GM23338 (cell line): ENCODE results near the gene DTX4. TPM values are rescaled to one million over a fixed set of nuclear protein-coding genes. Genes with fewer than 3 reads are reported as not detected.
A peak's percentile ranks its signal among the peaks of the same experiment; 100 is the strongest.

ENCODE experiments used
- ATAC-seq: fragments of 200-7000 bp; cut with Tn5 transposase; 3 replicates; pipeline ENCODE4 v1.9.1; 2020
- DNase-seq: peaks from one replicate; pipeline ENCODE4 v3.0.0-alpha.2; 2015; ENCODE audit warnings: low spot score
- H2AFZ ChIP-seq: fragments of 200-600 bp; sonication (generic); 2 replicates; pipeline ENCODE4 v1.8.0; 2016; ENCODE audit warnings: antibody characterized with exemption, mild to moderate bottlenecking, moderate library complexity
- H3F3A ChIP-seq: fragments of 200-600 bp; sonication (generic); replicated peaks from 2 replicates; pipeline ENCODE4 v1.8.0; 2017; ENCODE audit warnings: antibody characterized with exemption, mixed run types, low read depth
- H3K27ac ChIP-seq: fragments of 200-600 bp; sonication (generic); 2 replicates; pipeline ENCODE4 v1.6.1; 2016; ENCODE audit warnings: low read depth
- H3K27me3 ChIP-seq: fragments of 200-600 bp; sonication (generic); 2 replicates; pipeline ENCODE4 v1.8.0; 2016; ENCODE audit warnings: mild to moderate bottlenecking, mixed run types, moderate library complexity; ENCODE audit not compliant: insufficient read depth
- H3K36me3 ChIP-seq: fragments of 200-600 bp; sonication (generic); 2 replicates; pipeline ENCODE4 v1.8.0; 2016; ENCODE audit warnings: mild to moderate bottlenecking; ENCODE audit not compliant: insufficient read depth
- H3K4me1 ChIP-seq: fragments of 200-600 bp; sonication (generic); 2 replicates; pipeline ENCODE4 v1.8.0; 2016; ENCODE audit warnings: mild to moderate bottlenecking, moderate library complexity; ENCODE audit not compliant: insufficient read depth
- H3K4me2 ChIP-seq: fragments of 200-600 bp; sonication (generic); 2 replicates; pipeline ENCODE4 v1.7.1; 2017; ENCODE audit warnings: mixed run types
- H3K4me3 ChIP-seq: fragments of 200-600 bp; sonication (generic); 2 replicates; pipeline ENCODE4 v1.6.1; 2016; ENCODE audit warnings: mixed run types
- H3K79me2 ChIP-seq: fragments of 200-600 bp; sonication (generic); replicated peaks from 2 replicates; pipeline ENCODE4 v1.8.0; 2017; ENCODE audit warnings: mild to moderate bottlenecking; ENCODE audit not compliant: insufficient read depth
- H3K9me2 ChIP-seq: fragments of 200-600 bp; sonication (generic); 2 replicates; pipeline ENCODE4 v1.8.0; 2017; ENCODE audit not compliant: insufficient read depth
- H4K20me1 ChIP-seq: fragments of 200-600 bp; sonication (generic); replicated peaks from 2 replicates; pipeline ENCODE4 v1.8.0; 2017; ENCODE audit warnings: mild to moderate bottlenecking; ENCODE audit not compliant: insufficient read depth
- H3K27ac Mint-ChIP-seq: 2 replicates; pipeline ENCODE4 v1.8.0; 2020; ENCODE audit warnings: inconsistent platforms, mild to moderate bottlenecking, moderate library complexity, mixed read lengths
- H3K27me3 Mint-ChIP-seq: 3 replicates; pipeline ENCODE4 v1.8.0; 2022; ENCODE audit warnings: low read depth, mild to moderate bottlenecking, moderate library complexity, mixed read lengths, inconsistent platforms; ENCODE audit not compliant: insufficient read depth, poor library complexity
- H3K36me3 Mint-ChIP-seq: 3 replicates; pipeline ENCODE4 v1.8.0; 2021; ENCODE audit warnings: low read depth, mild to moderate bottlenecking, inconsistent platforms, moderate library complexity, mixed read lengths
- H3K4me1 Mint-ChIP-seq: 3 replicates; pipeline ENCODE4 v1.8.0; 2020; ENCODE audit warnings: mild to moderate bottlenecking, inconsistent platforms, mixed read lengths
- H3K4me3 Mint-ChIP-seq: 3 replicates; pipeline ENCODE4 v1.8.0; 2021; ENCODE audit warnings: moderate library complexity, mild to moderate bottlenecking, inconsistent platforms, mixed read lengths
- H3K9me3 Mint-ChIP-seq: 3 replicates; pipeline ENCODE4 v1.8.0; 2020; ENCODE audit warnings: moderate library complexity, mild to moderate bottlenecking, inconsistent platforms, mixed read lengths
- ETS1 ChIP-seq: IDR thresholded peaks from 2 replicates; pipeline ENCODE4 v1.6.1; 2016; ENCODE audit warnings: antibody characterized with exemption
- EZH2 ChIP-seq: fragments of 200-600 bp; sonication (generic); IDR thresholded peaks from one replicate; pipeline ENCODE4 v1.8.0; 2017; ENCODE audit warnings: antibody characterized with exemption, mild to moderate bottlenecking, low read depth; ENCODE audit not compliant: unreplicated experiment
- EZH2phosphoT487 ChIP-seq: fragments of 200-600 bp; sonication (generic); IDR thresholded peaks from one replicate; pipeline ENCODE4 v1.8.1; 2018; ENCODE audit warnings: antibody characterized with exemption; ENCODE audit not compliant: unreplicated experiment
- JUNB ChIP-seq: IDR thresholded peaks from one replicate; pipeline ENCODE4 v1.6.1; 2016; ENCODE audit warnings: antibody characterized with exemption; ENCODE audit not compliant: unreplicated experiment
- POLR2AphosphoS5 ChIP-seq: IDR thresholded peaks from 2 replicates; pipeline ENCODE4 v1.6.1; 2016; ENCODE audit warnings: antibody characterized with exemption, low read depth
- REST ChIP-seq: IDR thresholded peaks from one replicate; pipeline ENCODE4 v1.6.1; 2018; ENCODE audit warnings: antibody characterized with exemption; ENCODE audit not compliant: unreplicated experiment
- STAT1 ChIP-seq: IDR thresholded peaks from one replicate; pipeline ENCODE4 v1.6.1; 2016; ENCODE audit warnings: antibody characterized with exemption; ENCODE audit not compliant: unreplicated experiment
- ZNF331 ChIP-seq: fragments of 250-450 bp; sonication (Bioruptor Pico); IDR thresholded peaks from 2 replicates; pipeline ENCODE4 v1.5.0; 2020; ENCODE audit warnings: low read depth, mild to moderate bottlenecking, moderate library complexity
- polyA plus RNA-seq: library from polyadenylated mRNA; unstranded; fragments of >200 nt; fragmentation: Nextera tagmentation; extraction: Ambion mirVana; gene quantifications from 2 replicates; pipeline ENCODE4 v1.2.1, GENCODE V29; 2016
- total RNA-seq: library from RNA; depleted of rRNA; stranded (reverse); fragments of >200 nt; shearing (Covaris generic); gene quantifications from 2 replicates; pipeline ENCODE4 v1.2.3, GENCODE V29; 2014

Gene DTX4
- total and polyA plus RNA-seq, 2 experiments from 2014 or later = 4.2 to 14.7 TPM

- Histone ChIP-seq H3K4me2 (no peak overlapping the region), H3K27me3 (no peaks in the 10 kb centered on the region), H3K9me2 (0 out of 2 replicates have a peak, but pooled peaks cover 5% of the 10 kb centered on the region), H3K79me2 (peaks cover 11% of the 10 kb centered on the region), H3K36me3 (peaks cover 4% of the 10 kb centered on the region), H3F3A (no peaks in the 10 kb centered on the region), H2AFZ (no peak overlapping the region), H4K20me1 (no peaks in the 10 kb centered on the region; the same call in none of the 2 replicates), H3K4me1 (no peaks in the 10 kb centered on the region), H3K27ac (no peak overlapping the region), H3K4me3 (no peak overlapping the region)
- DNase-seq = no peak
- Mint-ChIP-seq H3K9me3 (no peaks in the 10 kb centered on the region), H3K4me3 (no peak overlapping the region), H3K4me1 (peaks cover 14% of the 10 kb centered on the region), H3K27ac (no peak overlapping the region), H3K36me3 (peaks cover 56% of the 10 kb centered on the region), H3K27me3 (peaks cover 2% of the 10 kb centered on the region)
- ATAC-seq = no peak
- TF ChIP-seq REST = no peak
- TF ChIP-seq ETS1 = no peak
- no peak for TF ChIP-seq EZH2phosphoT487
Measured at GRCh38 chr11:59187587-59187986, 15.7 kb downstream of the DTX4 start.

- no peak overlapping the region for H3K4me2 ChIP-seq
- Mint-ChIP-seq H3K9me3 (no peaks in the 10 kb centered on the region), H3K36me3 (peaks cover 60% of the 10 kb centered on the region), H3K4me1 (peaks cover 14% of the 10 kb centered on the region), H3K27ac (0 out of 2 replicates have a peak overlapping the region, but pooled peaks have one; percentile 63), H3K4me3 (no peak overlapping the region), H3K27me3 (peaks cover 2% of the 10 kb centered on the region)
- H3K4me1 ChIP-seq = no peaks in the 10 kb centered on the region
- H2AFZ ChIP-seq = no peak overlapping the region
- peaks cover 7% of the 10 kb centered on the region for H3K79me2 ChIP-seq
- no peak overlapping the region for H3K27ac ChIP-seq
- no peaks in the 10 kb centered on the region; the same call in none of the 2 replicates for H4K20me1 ChIP-seq
- H3K9me2 ChIP-seq = 0 out of 2 replicates have a peak, but pooled peaks cover 5% of the 10 kb centered on the region
- H3K4me3 ChIP-seq = no peak overlapping the region
- no peak for ATAC-seq
- DNase-seq = no peak
- no peaks in the 10 kb centered on the region for H3F3A ChIP-seq
- peaks cover 4% of the 10 kb centered on the region for H3K36me3 ChIP-seq
- no peak for TF ChIP-seq ETS1
- no peak for TF ChIP-seq ZNF331
- TF ChIP-seq EZH2phosphoT487 = no peak
- TF ChIP-seq JUNB = no peak
- TF ChIP-seq POLR2AphosphoS5 = no peak
- TF ChIP-seq EZH2 = no peak
- TF ChIP-seq STAT1 = no peak
- no peaks in the 10 kb centered on the region for H3K27me3 ChIP-seq
Measured at GRCh38 chr11:59188954-59189353, 17.0 kb downstream of the DTX4 start.
